ENCODE results near the gene CNIH3. TPM values are rescaled to one million over a fixed set of nuclear protein-coding genes. Genes with fewer than 3 reads are reported as not detected.
A peak's percentile ranks its signal among the peaks of the same experiment; 100 is the strongest.

CNIH3 gene
- total RNA-seq, 1 experiment from 2014 or later: 1.6 TPM

GRCh38 chr1:224736619-224737352 lies 120.7 kb downstream of the CNIH3 start:
- H3K9me3 ChIP-seq: no peaks in the 10 kb centered on the region
- DNase-seq: no peak
- H3K4me3 ChIP-seq: no peak overlapping the region
- H3K36me3 ChIP-seq: no peaks in the 10 kb centered on the region
- no peaks in the 10 kb centered on the region for H3K27me3 ChIP-seq

GRCh38 chr1:224737353-224737727 lies 121.2 kb downstream of the CNIH3 start:
- H3K27me3 ChIP-seq: no peaks in the 10 kb centered on the region
- no peak for DNase-seq
- H3K9me3 ChIP-seq: no peaks in the 10 kb centered on the region
- no peak overlapping the region for H3K4me3 ChIP-seq
- no peaks in the 10 kb centered on the region for H3K36me3 ChIP-seq

GRCh38 chr1:224739303-224739996 lies 123.3 kb downstream of the CNIH3 start:
- Histone ChIP-seq H3K27me3 (no peaks in the 10 kb centered on the region), H3K4me3 (no peak overlapping the region), H3K36me3 (no peaks in the 10 kb centered on the region), H3K9me3 (no peaks in the 10 kb centered on the region)
- no peak for DNase-seq

- no peak for DNase-seq
These were observed 124.0 kb downstream of the CNIH3 start for GRCh38 chr1:224739997-224740684.

GRCh38 chr1:224740685-224741052 lies 124.6 kb downstream of the CNIH3 start:
- H3K9me3 ChIP-seq: no peaks in the 10 kb centered on the region
- H3K27me3 ChIP-seq: no peaks in the 10 kb centered on the region
- DNase-seq: no peak
- no peak overlapping the region for H3K4me3 ChIP-seq
- no peaks in the 10 kb centered on the region for H3K36me3 ChIP-seq

More at GRCh38 chr1:224739997-224740684, 124.0 kb downstream of the CNIH3 start:
- no peaks in the 10 kb centered on the region for H3K36me3 ChIP-seq
- H3K4me3 ChIP-seq: no peak overlapping the region
- no peaks in the 10 kb centered on the region for H3K27me3 ChIP-seq
- no peaks in the 10 kb centered on the region for H3K9me3 ChIP-seq

- no peak overlapping the region for H3K4me3 ChIP-seq
- no peaks in the 10 kb centered on the region for H3K27me3 ChIP-seq
- no peak for DNase-seq
- no peaks in the 10 kb centered on the region for H3K9me3 ChIP-seq
- no peaks in the 10 kb centered on the region for H3K36me3 ChIP-seq
These were observed 126.2 kb downstream of the CNIH3 start for GRCh38 chr1:224742349-224742748.

- H3K36me3 ChIP-seq: no peaks in the 10 kb centered on the region
- no peak overlapping the region for H3K4me3 ChIP-seq
- H3K27me3 ChIP-seq: no peaks in the 10 kb centered on the region
- no peaks in the 10 kb centered on the region for H3K9me3 ChIP-seq
- DNase-seq: no peak
These were observed 127.6 kb downstream of the CNIH3 start for GRCh38 chr1:224743608-224744164.

- Histone ChIP-seq H3K4me3 (no peak overlapping the region), H3K9me3 (no peaks in the 10 kb centered on the region), H3K27me3 (no peaks in the 10 kb centered on the region), H3K36me3 (no peaks in the 10 kb centered on the region)
- no peak for DNase-seq
These were observed 128.4 kb downstream of the CNIH3 start for GRCh38 chr1:224744521-224744920.

- Histone ChIP-seq H3K4me3 (no peak overlapping the region), H3K27me3 (no peaks in the 10 kb centered on the region), H3K9me3 (no peaks in the 10 kb centered on the region), H3K36me3 (no peaks in the 10 kb centered on the region)
- DNase-seq: no peak
These were observed 129.3 kb downstream of the CNIH3 start for GRCh38 chr1:224745394-224745793.

GRCh38 chr1:224745924-224746323 lies 129.8 kb downstream of the CNIH3 start:
- Histone ChIP-seq H3K36me3 (no peaks in the 10 kb centered on the region), H3K4me3 (no peak overlapping the region), H3K27me3 (no peaks in the 10 kb centered on the region), H3K9me3 (no peaks in the 10 kb centered on the region)
- DNase-seq: no peak

- no peaks in the 10 kb centered on the region for H3K9me3 ChIP-seq
- peak; percentile 78 for DNase-seq
- no peaks in the 10 kb centered on the region for H3K27me3 ChIP-seq
- no peaks in the 10 kb centered on the region for H3K36me3 ChIP-seq
- H3K4me3 ChIP-seq: no peak overlapping the region
These were observed 131.5 kb downstream of the CNIH3 start for GRCh38 chr1:224747578-224747977.

GRCh38 chr1:224749916-224750315 lies 133.8 kb downstream of the CNIH3 start:
- no peaks in the 10 kb centered on the region for H3K36me3 ChIP-seq
- no peaks in the 10 kb centered on the region; the same call in 1 of the 2 replicates for H3K27me3 ChIP-seq
- H3K4me3 ChIP-seq: no peak overlapping the region
- no peak for DNase-seq
- H3K9me3 ChIP-seq: no peaks in the 10 kb centered on the region

- no peak for DNase-seq
- H3K9me3 ChIP-seq: no peaks in the 10 kb centered on the region
- H3K4me3 ChIP-seq: no peak overlapping the region
- H3K36me3 ChIP-seq: no peaks in the 10 kb centered on the region
- no peaks in the 10 kb centered on the region; the same call in 1 of the 2 replicates for H3K27me3 ChIP-seq
These were observed 135.7 kb downstream of the CNIH3 start for GRCh38 chr1:224751624-224752311.

- H3K27me3 ChIP-seq: no peaks in the 10 kb centered on the region; the same call in 1 of the 2 replicates
- H3K4me3 ChIP-seq: no peak overlapping the region
- no peaks in the 10 kb centered on the region for H3K36me3 ChIP-seq
- no peak for DNase-seq
- H3K9me3 ChIP-seq: no peaks in the 10 kb centered on the region
These were observed 137.4 kb downstream of the CNIH3 start for GRCh38 chr1:224753491-224753890.

GRCh38 chr1:224755586-224755985 lies 139.5 kb downstream of the CNIH3 start:
- no peaks in the 10 kb centered on the region for H3K36me3 ChIP-seq
- peaks cover 8% of the 10 kb centered on the region for H3K9me3 ChIP-seq
- H3K27me3 ChIP-seq: no peaks in the 10 kb centered on the region; the same call in 1 of the 2 replicates
- DNase-seq: no peak
- H3K4me3 ChIP-seq: no peak overlapping the region

- no peak for DNase-seq
- no peak overlapping the region for H3K4me3 ChIP-seq
- H3K27me3 ChIP-seq: no peaks in the 10 kb centered on the region; the same call in 1 of the 2 replicates
- H3K9me3 ChIP-seq: peaks cover 8% of the 10 kb centered on the region
- no peaks in the 10 kb centered on the region for H3K36me3 ChIP-seq
These were observed 141.4 kb downstream of the CNIH3 start for GRCh38 chr1:224757508-224757907.

- no peaks in the 10 kb centered on the region for H3K36me3 ChIP-seq
- peaks cover 8% of the 10 kb centered on the region for H3K9me3 ChIP-seq
- H3K4me3 ChIP-seq: no peak overlapping the region
- DNase-seq: no peak
- H3K27me3 ChIP-seq: no peaks in the 10 kb centered on the region; the same call in 1 of the 2 replicates
These were observed 143.0 kb downstream of the CNIH3 start for GRCh38 chr1:224759135-224759534.
